ENCODE measurements around the gene PLXDC1. TPM values are rescaled to one million over a fixed set of nuclear protein-coding genes. Genes with fewer than 3 reads are reported as not detected.
A peak's percentile ranks its signal among the peaks of the same experiment; 100 is the strongest.

The PLXDC1 gene
- total and polyA plus RNA-seq, 2 of the 8 experiments (the other 6 are each of a cell fraction or from before 2014, with no cell fraction given) = 4.1 to 14.6 TPM

- no peak overlapping the region for H4K91ac ChIP-seq (replicated peaks; ENCODE audit: insufficient read length, low read length)
- H3K4me1 ChIP-seq (replicated peaks in 1 of 4; ENCODE audit: control insufficient read depth in 3 of 4, insufficient read depth in 4 of 4, low read length in 3 of 4) = peaks cover 0 to 10% (median 3%) of the 10 kb centered on the region in 4 experiments; a peak in 4 of 7 replicates
- 0 out of 2 replicates have a peak overlapping the region, but pooled peaks have one; percentile 55 for H2BK20ac ChIP-seq (ENCODE audit: low read length)
- H3K4ac ChIP-seq (replicated peaks; ENCODE audit: insufficient read length, low read depth, low read length) = no peak overlapping the region
- H3K56ac ChIP-seq (replicated peaks; ENCODE audit: insufficient read length, low read depth, low read length) = no peak overlapping the region
- H3K9me3 ChIP-seq (ENCODE audit: insufficient read depth in 2 of 2, low read depth in 1 of 2, low read length in 1 of 2) = no peaks in the 10 kb centered on the region
- no peaks in the 10 kb centered on the region for H3K23me2 ChIP-seq (ENCODE audit: low read depth, low read length)
- ChIA-PET CTCF (ENCODE audit: partially characterized antibody) (interaction anchor here (0.6 to 3.2 kb wide), 11 partner anchors 8 to 144 kb away, joined by 3 to 18 read pairs (median 5); no protein-coding TSS in a partner anchor), POLR2A (ENCODE audit: partially characterized antibody) (interaction anchor here (0.8 kb wide), 1 partner anchor 82 kb away, joined by 4 read pairs; no protein-coding TSS in a partner anchor)
- DNase-seq (ENCODE audit: low read depth in 1 of 2, low spot score in 2 of 2) (no peak), FAIRE-seq (no peak)
- no peaks in the 10 kb centered on the region; a peak in 1 of 8 replicates for H3K36me3 ChIP-seq (ENCODE audit: control insufficient read depth in 2 of 4, insufficient read depth in 4 of 4, low read length in 3 of 4)
- no peak overlapping the region for H2AFZ ChIP-seq (ENCODE audit: low read length)
- H2BK12ac ChIP-seq (ENCODE audit: low read depth, low read length) = no peak overlapping the region
- H2BK120ac ChIP-seq (replicated peaks; ENCODE audit: low read depth, low read length) = no peak overlapping the region
- no peak overlapping the region for H4K8ac ChIP-seq (ENCODE audit: extremely low read depth, insufficient read depth, low read length)
- H4K5ac ChIP-seq (ENCODE audit: insufficient read length, low read depth, low read length) = no peak overlapping the region
- no peaks in the 10 kb centered on the region for H3K79me1 ChIP-seq (ENCODE audit: low read depth, low read length)
- no peak overlapping the region for H3K23ac ChIP-seq (ENCODE audit: insufficient read length)
- H2BK5ac ChIP-seq (ENCODE audit: low read depth, low read length) = peak overlapping the region; percentile 13; the same call in 1 of the 2 replicates
- no peaks in the 10 kb centered on the region for H3K27me3 ChIP-seq (replicated peaks in 1 of 4; ENCODE audit: control insufficient read depth in 3 of 4, extremely low read depth in 1 of 4, insufficient read depth in 3 of 4, low read length in 3 of 4)
- 93% methylated on average over 4 of the region's 4 CpGs; no CpG with 5 or more reads in 1 of the 2 experiments for WGBS, 2 experiments (ENCODE audit: extremely low coverage in 1 of 2, insufficient coverage in 1 of 2, insufficient read length in 1 of 2, insufficient replicate concordance in 2 of 2, low coverage in 1 of 2, low lambda C conversion rate in 2 of 2, missing lambda C conversion rate in 1 of 2)
- no peak overlapping the region for H3K18ac ChIP-seq (ENCODE audit: extremely low read depth, low read length)
- H4K20me1 ChIP-seq (replicated peaks in 1 of 2; ENCODE audit: control insufficient read depth in 1 of 2, insufficient read depth in 2 of 2, low read length in 2 of 2) = no peaks in the 10 kb centered on the region
- H3K27ac ChIP-seq (ENCODE audit: low read depth, low read length) = no peak overlapping the region
- peak overlapping the region; percentile 53; the same call in 1 of the 2 replicates for H2BK15ac ChIP-seq (ENCODE audit: low read length)
- no peak overlapping the region for H2AK5ac ChIP-seq (ENCODE audit: low read depth, low read length)
- no peak overlapping the region for H3K4me2 ChIP-seq (ENCODE audit: insufficient read depth in 1 of 2, low read depth in 2 of 2, low read length in 2 of 2)
- no peak overlapping the region for H3K4me3 ChIP-seq (ENCODE audit: extremely low read depth in 1 of 4, insufficient read depth in 2 of 4, low read depth in 3 of 4, low read length in 4 of 4)
- no peak overlapping the region for H3K9ac ChIP-seq (replicated peaks in 1 of 4; ENCODE audit: extremely low read depth in 1 of 4, low read depth in 3 of 4, low read length in 3 of 4)
- no peaks in the 10 kb centered on the region for H3K79me2 ChIP-seq (ENCODE audit: control insufficient read depth in 1 of 2, insufficient read depth in 2 of 2, low read length in 2 of 2)
- H3K14ac ChIP-seq (ENCODE audit: insufficient read length) = no peak overlapping the region
Observed at GRCh38 chr17:39071573-39071972, 79.9 kb downstream of the PLXDC1 start.

Measured in H1 (cell line).